Neural crest cell (in vitro differentiated cells): ENCODE measurements around the gene CRABP1. TPM values are rescaled to one million over a fixed set of nuclear protein-coding genes. Genes with fewer than 3 reads are reported as not detected.

Experiments
- DNase-seq: peaks from one replicate; pipeline ENCODE4 v3.0.0; 2021; ENCODE audit warnings: low read depth, mixed read lengths, low spot score
- H3K27ac Mint-ChIP-seq: one replicate; pipeline ENCODE4 v1.8.0; 2021; ENCODE audit warnings: mild to moderate bottlenecking, mixed read lengths; ENCODE audit not compliant: unreplicated experiment
- H3K27me3 Mint-ChIP-seq: 2 replicates; pipeline ENCODE4 v1.8.0; 2021; ENCODE audit warnings: low read depth, mild to moderate bottlenecking, mixed read lengths
- H3K36me3 Mint-ChIP-seq: 2 replicates; pipeline ENCODE4 v1.8.0; 2021; ENCODE audit warnings: low read depth, mild to moderate bottlenecking, mixed read lengths
- H3K4me1 Mint-ChIP-seq: 2 replicates; pipeline ENCODE4 v1.8.0; 2021; ENCODE audit warnings: mixed read lengths
- H3K4me3 Mint-ChIP-seq: one replicate; pipeline ENCODE4 v1.8.0; 2021; ENCODE audit warnings: mild to moderate bottlenecking, mixed read lengths
- H3K9me3 Mint-ChIP-seq: 2 replicates; pipeline ENCODE4 v1.8.0; 2021; ENCODE audit warnings: mixed read lengths
- total RNA-seq: library from RNA; stranded (reverse); gene quantifications from 2 replicates; pipeline ENCODE4 v1.2.1, GENCODE V29; 2021
- TF ChIP-seq, protein P1 (sequence below): fragments of 200-600 bp; sonication (generic); conservative IDR thresholded peaks from 2 replicates; pipeline ENCODE4 v1.5.0; 2021; ENCODE audit warnings: antibody characterized with exemption, mild to moderate bottlenecking

CRABP1 gene
- total RNA-seq, 1 donor from 2014 or later = 803 TPM

GRCh38 chr15:78307976-78308375 is 32.2 kb upstream of the CRABP1 start:
- no peak overlapping the region for H3K27ac Mint-ChIP-seq
- H3K27me3 Mint-ChIP-seq = peaks cover 11% of the 10 kb centered on the region
- DNase-seq = no peak
- H3K4me3 Mint-ChIP-seq = no peak overlapping the region
- H3K36me3 Mint-ChIP-seq = no peaks in the 10 kb centered on the region
- peaks cover 28% of the 10 kb centered on the region for H3K4me1 Mint-ChIP-seq
- TF ChIP-seq, protein P1, sequence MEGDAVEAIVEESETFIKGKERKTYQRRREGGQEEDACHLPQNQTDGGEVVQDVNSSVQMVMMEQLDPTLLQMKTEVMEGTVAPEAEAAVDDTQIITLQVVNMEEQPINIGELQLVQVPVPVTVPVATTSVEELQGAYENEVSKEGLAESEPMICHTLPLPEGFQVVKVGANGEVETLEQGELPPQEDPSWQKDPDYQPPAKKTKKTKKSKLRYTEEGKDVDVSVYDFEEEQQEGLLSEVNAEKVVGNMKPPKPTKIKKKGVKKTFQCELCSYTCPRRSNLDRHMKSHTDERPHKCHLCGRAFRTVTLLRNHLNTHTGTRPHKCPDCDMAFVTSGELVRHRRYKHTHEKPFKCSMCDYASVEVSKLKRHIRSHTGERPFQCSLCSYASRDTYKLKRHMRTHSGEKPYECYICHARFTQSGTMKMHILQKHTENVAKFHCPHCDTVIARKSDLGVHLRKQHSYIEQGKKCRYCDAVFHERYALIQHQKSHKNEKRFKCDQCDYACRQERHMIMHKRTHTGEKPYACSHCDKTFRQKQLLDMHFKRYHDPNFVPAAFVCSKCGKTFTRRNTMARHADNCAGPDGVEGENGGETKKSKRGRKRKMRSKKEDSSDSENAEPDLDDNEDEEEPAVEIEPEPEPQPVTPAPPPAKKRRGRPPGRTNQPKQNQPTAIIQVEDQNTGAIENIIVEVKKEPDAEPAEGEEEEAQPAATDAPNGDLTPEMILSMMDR = no peak
- no peaks in the 10 kb centered on the region for H3K9me3 Mint-ChIP-seq

- Mint-ChIP-seq H3K9me3 (no peaks in the 10 kb centered on the region), H3K36me3 (no peaks in the 10 kb centered on the region), H3K4me3 (no peak overlapping the region), H3K27ac (no peak overlapping the region), H3K4me1 (peaks cover 33% of the 10 kb centered on the region), H3K27me3 (peaks cover 11% of the 10 kb centered on the region)
- peak; percentile 89 for DNase-seq
- TF ChIP-seq, protein P1 = peak; percentile 99
These were observed 31.6 kb upstream of the CRABP1 start for GRCh38 chr15:78308422-78309032.

- no peak for DNase-seq
- H3K4me1 Mint-ChIP-seq = peaks cover 43% of the 10 kb centered on the region
- peaks cover 15% of the 10 kb centered on the region for H3K27me3 Mint-ChIP-seq
- H3K9me3 Mint-ChIP-seq = no peaks in the 10 kb centered on the region
- H3K36me3 Mint-ChIP-seq = no peaks in the 10 kb centered on the region
- no peak overlapping the region for H3K27ac Mint-ChIP-seq
- TF ChIP-seq, protein P1 = no peak
- H3K4me3 Mint-ChIP-seq = no peak overlapping the region
These were observed 28.9 kb upstream of the CRABP1 start for GRCh38 chr15:78311292-78311691.

DNA sequence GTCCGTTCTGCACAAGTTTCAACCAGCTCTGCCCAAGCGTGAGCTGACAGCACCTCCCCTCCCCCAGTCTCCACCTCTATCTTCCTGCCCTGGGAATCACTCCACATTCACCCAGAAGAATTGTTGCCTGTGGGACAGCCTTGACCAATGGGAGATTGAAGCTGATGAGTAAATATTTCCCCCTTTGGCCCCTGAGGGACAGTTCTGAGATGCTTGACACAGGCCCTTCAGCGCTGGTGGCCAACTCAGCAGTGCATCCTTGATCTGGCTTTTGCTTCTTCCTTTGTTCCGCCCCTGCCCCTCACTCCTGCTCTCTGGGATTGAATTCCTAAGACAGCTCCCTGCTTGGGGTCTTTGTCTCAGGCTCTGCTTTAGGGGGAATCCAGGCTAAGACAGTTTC is 27.6 kb upstream of the CRABP1 start:
- Mint-ChIP-seq H3K9me3 (no peaks in the 10 kb centered on the region), H3K27ac (peak overlapping the region; percentile 83), H3K27me3 (peaks cover 18% of the 10 kb centered on the region)

GRCh38 chr15:78312957-78313356 is 27.2 kb upstream of the CRABP1 start:
- Mint-ChIP-seq H3K36me3 (no peaks in the 10 kb centered on the region), H3K4me3 (peak overlapping the region; percentile 6), H3K27me3 (peaks cover 18% of the 10 kb centered on the region), H3K9me3 (no peaks in the 10 kb centered on the region), H3K4me1 (peaks cover 53% of the 10 kb centered on the region), H3K27ac (peak overlapping the region; percentile 83)
- TF ChIP-seq, protein P1 = no peak
- no peak for DNase-seq

More for the DNA sequence above, 27.6 kb upstream of the CRABP1 start:
- Mint-ChIP-seq H3K4me3 (peak overlapping the region; percentile 6), H3K4me1 (peaks cover 49% of the 10 kb centered on the region), H3K36me3 (no peaks in the 10 kb centered on the region)
- TF ChIP-seq, protein P1 = no peak
- no peak for DNase-seq
